Stimulated activated CD8-positive, alpha-beta memory T cell treated with anti-CD3 and anti-CD28 coated beads, Interleukin-4, amount 100 ng/mL, for 48 hours (primary cell): ENCODE measurements around the gene HJURP.

Experiments
- DNase-seq: peaks from one replicate; pipeline ENCODE4 v3.0.0-alpha.2; 2020

The HJURP gene

DNA sequence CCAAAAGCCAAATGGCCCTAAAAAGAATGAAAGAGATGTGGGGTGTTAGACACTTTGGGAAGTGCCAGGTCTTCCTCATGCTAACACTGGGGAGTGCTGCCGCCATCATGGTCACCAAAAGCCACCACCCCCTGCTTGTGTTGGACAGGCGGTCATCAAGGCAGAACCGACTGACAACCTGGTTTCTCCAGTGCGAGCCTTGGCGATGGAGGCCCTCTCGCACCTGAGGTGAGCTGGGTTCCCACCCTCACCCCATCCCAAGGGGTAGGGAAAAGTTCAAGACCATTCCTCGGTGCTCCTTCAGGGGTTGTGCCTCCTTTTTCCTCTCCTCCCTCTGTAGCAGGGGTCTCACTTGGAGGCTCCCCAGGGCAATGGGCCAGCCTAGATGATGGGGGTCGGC lies 42.6 kb downstream of the HJURP start:
- DNase-seq, result peak; percentile 10

DNA sequence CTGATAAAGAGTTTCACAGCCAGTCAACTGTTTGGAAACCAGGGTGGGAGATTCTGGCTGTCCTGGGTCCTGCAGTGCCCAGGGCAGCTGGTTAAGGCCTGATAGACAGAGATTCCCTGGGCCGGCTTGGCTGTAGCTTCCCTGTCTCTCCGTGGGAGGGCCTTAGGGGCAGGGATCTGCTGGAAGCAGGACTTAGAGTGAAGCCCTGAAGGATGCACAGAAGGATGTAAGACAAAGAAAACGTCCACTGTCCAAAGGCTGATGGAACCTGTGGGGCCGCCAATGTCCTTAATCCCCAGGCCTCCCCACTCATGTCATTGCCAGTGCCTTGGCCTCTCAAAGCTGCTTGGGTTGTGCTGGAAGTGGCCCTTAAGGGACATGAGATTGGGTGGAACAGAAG lies 43.2 kb downstream of the HJURP start:
- peak; percentile 9 for DNase-seq

DNA sequence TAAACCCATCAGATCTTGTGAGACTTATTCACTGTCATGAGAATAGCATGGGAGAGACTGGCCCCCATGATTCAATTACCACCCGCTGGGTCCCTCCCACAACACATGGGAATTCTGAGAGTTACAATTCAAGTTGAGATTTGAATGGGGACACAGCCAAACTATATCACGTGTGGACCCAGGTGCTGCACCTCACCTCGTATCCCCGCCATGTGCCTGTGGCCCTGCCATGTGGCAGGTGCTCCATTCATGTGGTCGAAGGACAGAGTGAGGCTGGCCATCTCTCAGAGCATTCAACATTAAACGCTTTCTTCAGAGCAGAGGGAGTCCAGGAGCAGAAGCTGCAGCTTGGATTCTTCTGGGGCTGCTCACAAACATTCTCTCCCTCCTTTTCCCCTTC lies 44.0 kb downstream of the HJURP start:
- DNase-seq, result no peak

DNA sequence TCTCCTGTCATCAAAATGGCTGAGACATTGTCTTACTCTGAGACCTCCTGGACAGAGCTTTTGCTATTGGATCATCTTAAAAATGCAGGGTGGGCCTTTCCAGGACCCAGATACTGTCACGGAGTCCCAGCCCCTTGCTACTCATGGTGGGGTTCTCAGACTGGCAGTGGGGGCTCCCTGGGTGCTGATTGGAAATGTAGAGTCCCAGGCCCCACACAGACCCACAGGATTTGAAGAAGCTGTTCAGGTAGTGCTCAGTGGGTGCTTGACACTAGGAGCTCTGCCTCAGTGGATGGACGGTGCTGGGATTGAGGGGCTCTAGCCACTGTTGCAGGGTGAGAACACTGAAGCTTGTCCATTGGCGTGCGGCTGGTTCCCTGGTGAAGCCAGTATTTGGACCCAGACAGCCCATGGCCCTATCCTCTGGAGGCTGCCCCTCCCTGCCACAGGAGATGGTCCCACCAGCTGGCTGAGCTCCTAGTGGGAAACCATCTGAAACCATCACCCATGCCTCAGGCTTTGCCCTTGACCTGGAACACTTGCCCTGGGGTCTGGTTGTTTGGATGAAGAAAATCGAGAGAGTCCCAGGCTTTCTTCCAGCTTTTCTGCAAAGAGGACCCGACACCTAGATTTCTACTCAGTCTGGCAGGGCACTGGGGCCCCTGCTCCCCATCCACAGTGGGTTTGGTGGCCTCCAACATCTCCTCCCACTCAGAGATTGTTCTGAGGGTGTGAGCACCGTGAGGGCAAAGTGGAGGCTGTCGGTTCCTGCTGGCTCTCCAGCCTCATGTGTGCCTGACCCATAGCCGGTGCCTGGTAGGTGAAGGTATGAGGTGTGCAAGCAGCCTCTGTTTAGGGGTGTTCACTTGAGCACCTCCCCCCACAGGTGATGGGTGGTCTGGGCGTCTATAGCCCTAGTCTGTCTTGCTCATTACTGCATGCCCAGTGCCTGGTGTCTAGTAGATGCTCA lies 46.1 kb downstream of the HJURP start:
- DNase-seq, result peak; percentile 14

DNA sequence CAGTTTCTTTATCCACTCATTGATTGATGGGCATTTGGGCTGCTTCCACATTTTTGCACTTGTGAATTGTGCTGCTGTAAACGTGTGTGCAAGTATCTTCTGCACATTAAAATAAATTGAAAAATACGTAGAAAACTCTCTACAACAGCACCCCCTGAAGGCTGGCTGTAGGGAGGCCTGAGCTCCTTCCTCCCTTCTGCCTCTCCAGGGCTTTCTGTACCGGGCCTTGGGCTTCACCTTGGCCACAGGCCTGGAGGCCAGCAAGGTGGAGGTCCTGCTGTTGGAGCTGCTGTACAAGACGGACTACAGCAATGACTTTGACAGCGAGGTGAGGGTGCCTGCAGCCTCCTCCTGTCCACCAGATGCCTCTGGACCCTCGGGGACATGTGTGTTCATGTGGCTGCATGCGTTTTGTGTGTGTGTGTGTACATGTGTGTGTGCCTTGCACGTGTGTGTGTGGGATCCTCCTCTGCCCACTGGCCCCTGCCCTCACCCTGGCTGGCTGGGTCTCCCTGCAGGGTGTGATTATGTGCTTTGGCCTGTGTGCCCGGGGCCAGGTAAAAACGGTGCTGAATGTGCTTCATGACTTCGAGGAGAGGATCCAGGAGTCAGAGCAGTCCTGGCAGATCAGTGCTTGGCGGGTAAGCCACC lies 47.0 kb downstream of the HJURP start:
- peak; percentile 12 for DNase-seq

DNA sequence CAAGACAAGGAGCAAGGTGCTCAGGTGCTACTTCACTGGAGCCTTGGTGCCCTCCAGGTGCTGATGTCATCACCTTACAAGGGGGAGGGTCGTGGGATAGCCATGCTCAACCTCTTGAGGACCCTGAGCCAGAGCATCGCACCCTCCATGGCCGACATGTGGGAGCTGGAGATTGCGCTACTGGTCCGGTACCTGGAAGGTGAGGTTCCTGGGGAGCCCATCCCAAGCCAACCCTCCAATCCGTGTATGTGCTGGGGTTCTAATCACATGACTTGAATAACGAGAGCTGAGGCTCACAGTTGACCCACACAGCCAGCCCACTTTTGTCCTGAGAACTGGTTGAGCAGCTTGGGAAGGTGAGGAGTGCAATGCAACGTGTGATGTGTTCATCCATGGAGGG lies 50.3 kb downstream of the HJURP start:
- DNase-seq, result peak; percentile 14

DNA sequence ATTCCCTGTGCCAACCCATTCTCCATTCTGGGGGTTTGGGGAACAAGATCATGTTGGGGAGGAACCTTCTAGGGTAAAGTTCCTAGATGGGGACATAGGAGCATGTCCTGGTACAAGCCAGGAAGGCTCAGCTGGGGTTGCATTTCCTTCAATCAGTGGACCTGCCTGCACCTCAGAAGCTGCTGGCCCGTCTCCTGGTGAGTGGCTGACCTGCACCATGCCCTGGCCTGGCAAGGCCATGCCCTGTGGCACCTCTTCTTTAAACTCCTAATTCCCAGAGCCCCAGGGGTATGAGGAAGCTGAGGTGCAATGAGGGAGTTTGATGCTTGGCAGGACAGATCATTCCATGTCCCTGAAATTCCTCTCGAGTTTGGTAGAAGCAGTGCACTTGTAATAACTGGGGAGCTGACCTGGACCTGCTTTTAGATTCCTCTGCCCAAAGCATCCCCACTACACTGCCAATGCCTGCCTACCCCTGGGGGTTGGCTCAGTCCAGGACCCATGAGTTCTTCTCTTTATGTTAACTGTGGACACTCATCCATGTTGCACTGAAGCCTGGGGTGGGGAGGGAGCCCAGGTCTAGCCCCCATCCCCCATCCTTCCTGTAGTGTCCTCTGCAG lies 50.9 kb downstream of the HJURP start:
- DNase-seq, result no peak

DNA sequence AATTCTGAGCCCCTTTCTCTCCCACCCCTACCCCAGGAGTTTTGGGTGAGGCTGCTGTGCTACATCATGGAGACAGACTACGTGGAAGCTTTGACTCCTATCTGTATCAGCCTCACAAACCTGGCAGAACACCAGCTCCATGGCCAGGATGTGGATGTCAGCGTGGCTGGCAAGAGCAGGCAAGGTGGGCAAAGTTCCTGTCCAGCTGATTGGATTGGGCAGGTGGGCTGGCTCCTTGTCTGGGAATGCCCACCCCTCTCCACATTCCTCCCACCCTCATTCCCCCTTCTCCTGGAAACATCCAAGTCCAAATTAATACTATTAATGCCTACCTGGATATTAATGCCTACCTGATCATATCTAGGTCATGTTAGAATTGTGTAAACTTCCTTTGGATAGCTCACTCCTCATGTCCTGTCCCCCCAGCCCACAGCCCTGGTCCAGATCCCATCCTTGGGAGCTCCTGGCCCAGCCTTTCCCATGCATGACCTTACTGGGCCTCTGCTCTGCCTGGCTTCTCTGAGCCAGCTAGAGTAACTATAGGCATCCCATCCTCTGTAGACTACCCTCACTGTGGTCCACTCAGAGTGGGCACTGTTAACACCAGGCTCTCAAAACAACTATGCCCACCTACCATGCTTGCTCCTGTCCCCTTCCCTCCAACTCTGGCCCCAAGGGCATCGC lies 52.1 kb downstream of the HJURP start:
- peak; percentile 20 for DNase-seq

DNA sequence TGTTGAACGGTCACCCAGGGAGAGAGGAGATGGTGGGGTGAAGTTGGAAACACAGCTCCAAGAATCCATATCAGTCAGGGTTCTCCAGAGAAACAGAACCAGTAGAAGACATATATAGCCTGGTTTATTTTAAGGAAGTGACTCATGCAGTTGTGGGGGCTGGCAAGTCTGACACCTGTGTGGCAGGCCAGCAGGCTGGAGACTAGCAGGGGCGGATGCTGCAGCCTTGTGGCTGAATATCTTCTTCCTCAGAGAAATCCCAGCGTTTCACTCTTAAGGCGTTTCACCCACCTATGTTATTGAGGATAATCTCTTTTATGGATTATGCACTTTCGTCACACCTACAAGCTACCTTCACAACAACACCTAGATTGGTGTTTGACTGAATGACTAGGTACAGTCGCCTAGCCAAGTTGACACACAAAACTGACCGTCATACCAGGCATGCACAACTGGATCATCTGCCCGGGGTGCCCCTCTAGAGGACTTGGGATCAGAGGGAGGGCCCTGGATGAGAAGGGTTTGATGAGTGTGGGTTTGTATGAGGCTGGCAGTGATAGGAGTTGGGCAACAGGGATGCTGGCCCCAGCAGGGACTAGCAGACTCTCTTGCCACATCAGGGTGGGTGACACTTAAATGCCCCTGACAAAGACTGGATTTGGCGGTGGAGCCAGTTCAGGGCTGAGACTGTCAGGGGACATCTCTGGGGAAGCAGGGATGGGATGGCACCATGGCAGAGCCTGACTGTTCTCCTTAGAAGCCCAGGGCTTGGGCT lies 52.8 kb downstream of the HJURP start:
- DNase-seq, result peak; percentile 36

DNA sequence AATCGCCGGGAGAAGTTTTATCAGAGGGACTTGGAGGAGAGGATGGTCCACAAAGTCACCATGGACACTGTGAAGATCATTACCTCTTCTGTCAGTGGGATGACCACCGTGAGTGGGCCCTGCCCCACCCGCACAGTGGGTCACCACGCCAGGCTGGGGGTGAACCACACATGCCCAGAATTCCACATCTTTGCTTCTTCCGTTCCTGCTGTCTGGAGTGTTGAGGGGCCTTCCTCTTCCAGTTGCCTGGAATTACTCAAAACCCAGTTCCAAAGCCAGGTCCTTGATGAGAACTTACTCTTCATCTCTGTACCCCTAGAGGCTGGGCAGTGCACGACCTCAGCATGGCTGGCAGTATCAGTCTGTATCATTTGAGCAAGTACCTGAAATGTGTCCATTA lies 54.1 kb downstream of the HJURP start:
- DNase-seq, result peak; percentile 4

DNA sequence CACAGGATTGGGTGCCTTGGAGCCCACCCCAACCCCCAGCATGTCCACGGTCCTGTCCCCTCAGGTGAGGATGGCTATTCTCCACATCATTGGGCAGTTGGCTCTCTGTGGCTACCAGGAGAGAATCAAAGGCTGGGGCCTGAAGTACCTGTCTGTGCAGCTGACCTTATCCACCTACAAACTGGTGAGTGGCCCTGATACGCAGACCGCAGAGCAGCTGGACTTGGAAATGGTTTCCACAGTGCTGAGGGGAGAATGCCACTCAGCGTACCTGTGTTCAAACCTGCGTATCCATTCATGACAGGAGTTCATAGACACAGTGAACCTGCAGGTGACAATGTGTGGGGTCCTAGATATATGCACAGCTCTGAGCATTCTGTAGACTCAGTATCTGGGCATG lies 54.6 kb downstream of the HJURP start:
- peak; percentile 5 for DNase-seq

DNA sequence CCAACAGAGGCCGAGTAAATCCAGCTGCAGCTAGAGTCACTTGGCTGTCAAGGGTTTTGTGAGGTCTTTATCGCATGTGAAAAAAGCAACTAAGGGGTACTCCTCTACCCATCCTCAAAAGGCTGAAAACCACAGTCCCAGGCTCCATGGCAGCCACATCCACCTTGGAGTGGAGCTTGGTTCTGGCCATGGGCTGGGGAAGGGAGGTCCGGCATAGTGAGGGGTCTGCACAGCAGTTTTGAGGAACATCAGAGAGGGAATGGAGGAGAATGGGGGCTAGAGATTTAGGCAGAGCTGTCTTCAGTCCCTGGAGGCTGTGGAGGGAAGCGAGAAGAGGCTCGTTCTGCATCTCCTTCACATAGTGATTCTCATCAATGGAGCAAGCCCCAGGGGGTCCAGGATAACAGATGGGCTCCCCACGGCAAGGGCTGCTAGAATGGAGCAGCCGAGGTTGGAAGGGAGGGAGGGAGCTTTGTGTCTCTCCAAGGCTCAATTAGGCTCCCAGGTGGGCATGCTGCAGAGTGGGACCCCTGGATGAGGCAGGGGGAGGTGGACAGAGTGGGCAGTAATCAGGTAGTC lies 55.2 kb downstream of the HJURP start:
- DNase-seq, result peak; percentile 11

DNA sequence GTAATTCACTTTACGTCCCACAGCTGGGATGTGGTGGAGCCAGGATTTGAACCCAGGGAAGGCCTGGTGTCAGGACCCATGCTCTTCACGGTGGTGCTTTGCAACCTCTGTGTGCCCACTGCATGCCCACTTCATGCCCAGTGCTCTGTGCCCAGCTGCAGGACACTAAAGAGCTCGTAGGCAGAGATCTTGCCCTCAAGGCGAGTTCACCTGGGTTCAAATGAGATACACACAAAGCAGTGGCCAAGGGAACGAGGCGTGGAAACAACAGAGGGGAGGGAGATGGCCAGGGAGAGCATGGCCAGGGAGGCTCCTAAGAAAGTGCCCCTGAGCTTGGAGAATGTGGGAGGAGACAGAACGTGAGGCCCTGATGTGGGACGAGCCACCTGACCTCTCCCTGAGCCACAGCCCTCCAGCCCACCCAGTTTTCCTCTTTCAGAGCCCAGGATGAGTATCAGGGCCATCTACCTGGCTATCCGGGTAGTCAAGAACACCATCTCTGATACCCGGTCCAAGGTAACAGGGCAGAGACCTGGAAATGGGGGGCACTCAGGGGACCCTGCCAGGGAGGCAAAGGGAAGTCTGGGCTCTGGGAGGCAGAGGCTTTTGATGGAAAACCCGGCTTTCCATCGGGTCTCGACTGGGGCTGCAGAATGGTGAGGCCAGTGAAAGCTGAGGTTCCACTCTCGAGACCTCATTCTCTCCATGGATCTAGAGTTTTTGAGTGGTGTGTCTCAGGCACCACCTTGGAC lies 55.8 kb downstream of the HJURP start:
- peak; percentile 15 for DNase-seq

DNA sequence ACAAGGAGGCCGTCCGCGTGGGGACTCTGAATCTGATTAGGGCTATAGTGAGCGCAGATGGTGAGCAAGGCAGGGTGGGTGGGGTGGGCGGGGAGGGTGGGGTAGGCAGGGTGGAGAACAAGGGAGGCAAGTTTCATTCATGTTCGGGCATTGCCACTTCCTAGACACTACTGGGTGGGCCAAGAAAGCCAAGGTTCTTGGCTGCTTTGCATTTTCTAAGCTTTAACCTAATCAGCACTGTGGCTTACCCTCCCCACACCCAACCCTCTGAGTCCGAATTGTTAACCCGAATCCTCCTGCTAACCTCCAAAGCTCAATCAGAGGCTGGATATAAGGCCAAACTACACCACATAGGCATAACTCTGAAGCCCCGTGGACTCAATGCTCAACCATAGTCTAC lies 58.1 kb downstream of the HJURP start:
- no peak for DNase-seq

DNA sequence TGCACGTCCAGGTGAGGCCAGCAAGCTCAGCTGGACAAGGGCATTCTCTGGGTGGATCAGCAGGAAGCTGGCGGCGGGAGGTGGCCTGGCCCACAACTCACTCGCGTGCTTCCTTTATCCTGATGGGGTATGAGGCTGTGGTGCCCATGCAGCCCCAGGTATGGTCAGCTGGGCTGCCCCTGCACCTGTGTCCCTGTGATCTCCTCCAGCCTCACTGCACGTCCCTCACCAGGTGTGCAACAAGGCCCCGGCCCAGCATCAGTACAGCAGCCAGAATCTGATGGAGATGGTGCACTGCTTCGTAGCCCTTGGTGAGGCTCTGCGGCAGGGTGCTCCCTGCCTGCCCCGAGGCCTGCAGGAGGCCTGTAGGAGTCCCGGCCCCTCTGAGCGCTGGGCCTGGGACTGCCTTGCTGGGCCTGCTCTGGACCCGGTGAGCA lies 58.6 kb downstream of the HJURP start:
- peak; percentile 10 for DNase-seq

DNA sequence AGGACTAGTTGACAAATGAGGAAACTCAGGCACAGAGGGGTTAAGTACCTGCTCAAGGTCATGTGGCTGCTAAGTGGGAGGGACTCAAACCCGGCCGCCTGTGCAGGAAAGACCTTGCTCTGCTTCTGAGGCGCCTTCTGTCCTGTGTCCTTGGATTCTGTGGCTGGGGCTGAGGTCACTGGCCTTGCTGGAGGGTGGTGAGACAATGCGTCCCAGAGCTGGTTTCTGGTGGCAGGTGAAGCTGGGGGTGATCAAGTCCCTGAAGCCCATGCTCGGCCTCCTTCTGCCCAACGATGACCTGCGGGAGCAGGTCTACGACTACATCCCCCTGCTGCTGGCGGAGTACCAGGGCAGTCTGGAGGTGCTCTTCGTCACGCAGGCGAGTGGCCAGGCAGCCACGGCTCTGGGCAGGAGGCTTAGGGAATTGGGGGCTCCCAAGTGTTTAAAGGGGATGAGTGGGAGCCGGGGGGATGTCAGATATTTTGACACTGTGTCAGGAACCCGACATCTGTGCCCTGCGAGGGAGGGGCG lies 60.1 kb downstream of the HJURP start:
- DNase-seq, result no peak

DNA sequence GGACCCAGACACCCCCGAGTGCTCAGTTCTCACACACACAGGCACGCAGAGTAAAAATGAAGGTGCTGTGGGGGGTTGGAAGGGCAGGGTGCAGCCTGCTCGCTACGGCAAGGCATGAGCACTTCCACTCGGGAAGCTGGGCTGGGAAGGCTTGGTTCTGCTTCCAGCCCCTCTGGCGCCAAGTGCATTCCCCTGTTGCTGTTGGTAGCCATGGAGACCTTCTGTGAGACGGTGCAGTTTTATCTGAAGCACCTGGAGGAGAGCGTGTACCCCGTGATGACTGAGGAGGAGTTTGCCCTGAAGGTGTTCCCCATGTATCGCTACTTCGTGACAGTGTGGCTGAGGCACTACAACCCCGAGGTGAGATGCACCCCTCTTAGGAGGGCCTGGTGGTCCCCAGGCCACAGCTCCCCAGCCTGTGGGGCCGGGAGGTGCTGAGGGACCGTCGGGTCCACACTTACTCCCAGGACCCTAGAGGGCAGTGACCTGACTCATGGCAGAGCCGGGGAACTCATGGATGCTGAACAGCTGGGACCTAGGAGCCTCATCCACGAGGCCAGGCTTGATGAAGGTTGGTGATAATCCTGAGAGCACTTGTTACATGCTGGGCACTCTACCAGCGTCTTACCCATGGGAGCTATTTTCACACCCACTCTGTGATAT lies 60.7 kb downstream of the HJURP start:
- DNase-seq, result no peak

DNA sequence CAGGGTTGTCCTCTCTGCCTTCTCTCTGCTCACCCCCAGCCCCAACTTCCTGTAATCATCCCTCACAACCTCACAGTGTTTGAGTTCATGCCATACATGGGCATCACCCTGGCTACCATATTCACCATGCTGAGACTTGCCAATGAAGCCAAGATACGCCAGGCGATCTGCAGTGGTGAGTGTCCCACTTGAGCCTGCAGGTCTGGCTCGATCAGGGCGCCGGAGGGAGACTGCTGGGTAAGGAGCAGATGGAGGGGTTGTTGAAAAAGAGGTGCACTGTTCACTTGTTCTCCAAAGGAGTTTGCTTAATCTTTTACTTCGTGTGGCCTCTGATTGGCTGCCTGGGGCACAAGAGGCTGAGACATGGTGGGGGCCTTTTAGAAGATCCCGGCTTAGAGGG lies 61.6 kb downstream of the HJURP start:
- no peak for DNase-seq

DNA sequence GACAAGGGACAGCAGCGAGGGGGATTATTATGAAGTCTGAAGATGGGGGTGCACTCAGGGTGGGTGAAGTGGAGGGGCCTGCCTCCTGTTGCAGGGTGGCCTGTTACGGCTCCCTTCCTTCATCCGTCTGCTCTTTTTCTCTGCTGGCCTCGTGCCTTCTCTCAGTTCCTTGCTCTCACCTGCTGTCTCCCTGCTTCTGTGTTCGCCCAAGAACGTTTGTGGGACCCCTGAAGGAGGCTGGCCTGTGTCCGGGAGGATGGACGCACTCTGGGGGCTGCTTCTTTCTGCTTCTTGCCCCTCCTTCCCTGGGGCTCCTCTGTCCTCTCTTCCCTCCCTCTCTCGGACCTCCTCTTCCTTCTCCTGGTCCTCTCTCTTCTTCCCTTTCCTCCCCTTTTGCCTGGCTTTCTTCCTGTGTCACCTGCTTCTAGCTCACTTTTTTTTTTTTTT lies 62.4 kb downstream of the HJURP start:
- DNase-seq, result no peak
